WTC11 (cell line): ENCODE data around the gene GADD45B. TPM values are rescaled to one million over a fixed set of nuclear protein-coding genes. Genes with fewer than 3 reads are reported as not detected.

Experiments used
- CREM ChIP-seq: sonication (generic); formaldehyde crosslinking; IDR thresholded peaks from 2 replicates; pipeline ENCODE4 v1.8.1; 2022; ENCODE audit warnings: mild to moderate bottlenecking, missing genetic modification reagents, moderate library complexity
- ELF4 ChIP-seq: sonication (generic); formaldehyde crosslinking; IDR thresholded peaks from 2 replicates; pipeline ENCODE4 v1.8.1; 2022; ENCODE audit warnings: low read depth, mild to moderate bottlenecking, moderate library complexity, missing genetic modification reagents
- EMX1 ChIP-seq: fragments of 250-450 bp; sonication (Bioruptor Pico); IDR thresholded peaks from 2 replicates; pipeline ENCODE4 v1.8.0; 2021; ENCODE audit warnings: mild to moderate bottlenecking
- FOXJ3 ChIP-seq: sonication (generic); formaldehyde crosslinking; IDR thresholded peaks from 2 replicates; pipeline ENCODE4 v1.9.0; 2021; ENCODE audit warnings: missing genetic modification reagents, mild to moderate bottlenecking, borderline replicate concordance
- GRHL2 ChIP-seq: fragments of 250-450 bp; sonication (Bioruptor Pico); IDR thresholded peaks from 2 replicates; pipeline ENCODE4 v1.8.0; 2022; ENCODE audit warnings: mild to moderate bottlenecking, moderate library complexity; ENCODE audit not compliant: insufficient replicate concordance, severe bottlenecking
- GTF2I ChIP-seq: fragments of 250-450 bp; sonication (Bioruptor Pico); conservative IDR thresholded peaks from 2 replicates; pipeline ENCODE4 v1.4.0; 2021; ENCODE audit warnings: mild to moderate bottlenecking
- HMGA2 ChIP-seq: fragments of 250-450 bp; sonication (Bioruptor Pico); IDR thresholded peaks from 2 replicates; pipeline ENCODE4 v1.4.0; 2021; ENCODE audit warnings: mild to moderate bottlenecking, moderate library complexity
- MXD4 ChIP-seq: fragments of 250-450 bp; sonication (Bioruptor Pico); IDR thresholded peaks from 2 replicates; pipeline ENCODE4 v1.8.0; 2021; ENCODE audit warnings: mild to moderate bottlenecking, moderate library complexity, borderline replicate concordance
- MYBL2 ChIP-seq: sonication (generic); formaldehyde crosslinking; IDR thresholded peaks from 2 replicates; pipeline ENCODE4 v1.8.1; 2023; ENCODE audit warnings: mild to moderate bottlenecking, moderate library complexity, missing genetic modification reagents
- NFE2L1 ChIP-seq: sonication (generic); formaldehyde crosslinking; IDR thresholded peaks from 2 replicates; pipeline ENCODE4 v1.8.1; 2023; ENCODE audit warnings: missing genetic modification reagents
- RELA ChIP-seq: sonication (generic); formaldehyde crosslinking; IDR thresholded peaks from 2 replicates; pipeline ENCODE4 v1.8.1; 2022; ENCODE audit warnings: missing genetic modification reagents, mild to moderate bottlenecking, borderline replicate concordance
- TEAD1 ChIP-seq: sonication (generic); formaldehyde crosslinking; IDR thresholded peaks from 2 replicates; pipeline ENCODE4 v1.8.0; 2022; ENCODE audit warnings: mild to moderate bottlenecking, missing genetic modification reagents
- ZNF121 ChIP-seq: sonication (generic); formaldehyde crosslinking; IDR thresholded peaks from 2 replicates; pipeline ENCODE4 v1.8.0; 2023; ENCODE audit warnings: missing genetic modification reagents
- ZNF232 ChIP-seq: sonication (generic); formaldehyde crosslinking; IDR thresholded peaks from 2 replicates; pipeline ENCODE4 v1.8.0; 2022; ENCODE audit warnings: mild to moderate bottlenecking, missing genetic modification reagents
- ZNF671 ChIP-seq: fragments of 250-450 bp; sonication (Bioruptor Pico); IDR thresholded peaks from 2 replicates; pipeline ENCODE4 v1.8.0; 2021; ENCODE audit warnings: mild to moderate bottlenecking
- total RNA-seq: library from RNA; stranded (reverse); gene quantifications from 3 replicates; pipeline ENCODE4 v1.2.3, GENCODE V29; 2021
- TF ChIP-seq, protein P1 (sequence below): sonication (generic); formaldehyde crosslinking; IDR thresholded peaks from 2 replicates; pipeline ENCODE4 v1.8.1; 2023; ENCODE audit warnings: mild to moderate bottlenecking, missing genetic modification reagents, moderate library complexity
- TF ChIP-seq, protein P2 (sequence below): sonication (generic); formaldehyde crosslinking; IDR thresholded peaks from 2 replicates; pipeline ENCODE4 v1.8.0; 2023; ENCODE audit warnings: missing genetic modification reagents, mild to moderate bottlenecking, borderline replicate concordance
- TF ChIP-seq, protein P3 (sequence below): fragments of 250-450 bp; sonication (Bioruptor Pico); IDR thresholded peaks from 2 replicates; pipeline ENCODE4 v1.8.0; 2021; ENCODE audit warnings: mild to moderate bottlenecking
- TF ChIP-seq, protein P4 (sequence below): sonication (generic); formaldehyde crosslinking; IDR thresholded peaks from 2 replicates; pipeline ENCODE4 v1.8.0; 2023; ENCODE audit warnings: mild to moderate bottlenecking, missing genetic modification reagents
- TF ChIP-seq, protein P5 (sequence below): fragments of 200-600 bp; IDR thresholded peaks from 2 replicates; pipeline ENCODE4 v1.8.0; 2022; ENCODE audit warnings: antibody characterized with exemption
- TF ChIP-seq, protein P6 (sequence below): sonication (generic); formaldehyde crosslinking; IDR thresholded peaks from 2 replicates; pipeline ENCODE4 v1.8.0; 2022; ENCODE audit warnings: mild to moderate bottlenecking, missing genetic modification reagents

The GADD45B gene
- total RNA-seq, 1 experiment from 2014 or later: 17.9 TPM

DNA sequence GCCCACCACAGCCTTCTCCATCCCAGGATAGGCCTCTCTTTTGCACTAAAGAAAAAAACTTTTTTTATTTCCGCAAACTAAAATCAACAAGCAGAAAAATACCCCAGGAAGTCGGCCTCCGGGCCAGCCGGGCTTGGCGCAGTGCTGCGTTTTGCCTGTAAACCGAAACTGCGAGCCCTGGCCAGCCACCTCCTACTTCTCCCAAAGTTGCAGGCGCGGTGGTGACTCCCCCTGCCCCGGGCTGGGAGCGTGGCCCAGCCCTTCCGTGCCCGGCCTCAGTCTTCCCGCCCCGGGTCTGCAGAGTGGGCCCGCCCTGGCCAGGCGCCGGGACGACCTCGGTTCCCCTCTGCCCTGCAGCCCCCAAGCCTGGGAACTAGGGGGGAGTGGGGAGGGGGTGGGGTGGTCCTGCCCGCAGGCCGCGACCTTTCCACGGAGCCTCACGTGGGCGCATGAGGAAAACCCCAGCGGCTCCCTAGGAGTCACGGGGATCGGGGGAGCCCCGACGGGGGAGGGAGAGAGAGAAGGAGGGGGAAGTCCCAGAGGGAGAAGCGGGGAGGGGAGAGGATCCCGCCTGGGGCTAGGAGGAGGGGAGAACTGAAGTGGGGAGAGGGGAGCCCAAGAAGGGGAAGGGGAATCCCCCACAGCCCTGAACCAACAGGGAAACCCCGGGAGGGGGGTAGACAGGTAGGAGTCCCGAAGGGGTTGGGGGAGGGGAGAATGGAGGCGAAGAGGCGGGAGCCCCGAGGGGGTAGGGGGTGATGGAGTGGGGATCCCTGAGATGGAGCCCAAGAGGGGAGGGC, 3.0 kb downstream of the GADD45B start (continued):
- TF ChIP-seq, protein P1, sequence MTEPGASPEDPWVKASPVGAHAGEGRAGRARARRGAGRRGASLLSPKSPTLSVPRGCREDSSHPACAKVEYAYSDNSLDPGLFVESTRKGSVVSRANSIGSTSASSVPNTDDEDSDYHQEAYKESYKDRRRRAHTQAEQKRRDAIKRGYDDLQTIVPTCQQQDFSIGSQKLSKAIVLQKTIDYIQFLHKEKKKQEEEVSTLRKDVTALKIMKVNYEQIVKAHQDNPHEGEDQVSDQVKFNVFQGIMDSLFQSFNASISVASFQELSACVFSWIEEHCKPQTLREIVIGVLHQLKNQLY (CRISPR knock-in tag): no peak
- TF ChIP-seq, protein P2, sequence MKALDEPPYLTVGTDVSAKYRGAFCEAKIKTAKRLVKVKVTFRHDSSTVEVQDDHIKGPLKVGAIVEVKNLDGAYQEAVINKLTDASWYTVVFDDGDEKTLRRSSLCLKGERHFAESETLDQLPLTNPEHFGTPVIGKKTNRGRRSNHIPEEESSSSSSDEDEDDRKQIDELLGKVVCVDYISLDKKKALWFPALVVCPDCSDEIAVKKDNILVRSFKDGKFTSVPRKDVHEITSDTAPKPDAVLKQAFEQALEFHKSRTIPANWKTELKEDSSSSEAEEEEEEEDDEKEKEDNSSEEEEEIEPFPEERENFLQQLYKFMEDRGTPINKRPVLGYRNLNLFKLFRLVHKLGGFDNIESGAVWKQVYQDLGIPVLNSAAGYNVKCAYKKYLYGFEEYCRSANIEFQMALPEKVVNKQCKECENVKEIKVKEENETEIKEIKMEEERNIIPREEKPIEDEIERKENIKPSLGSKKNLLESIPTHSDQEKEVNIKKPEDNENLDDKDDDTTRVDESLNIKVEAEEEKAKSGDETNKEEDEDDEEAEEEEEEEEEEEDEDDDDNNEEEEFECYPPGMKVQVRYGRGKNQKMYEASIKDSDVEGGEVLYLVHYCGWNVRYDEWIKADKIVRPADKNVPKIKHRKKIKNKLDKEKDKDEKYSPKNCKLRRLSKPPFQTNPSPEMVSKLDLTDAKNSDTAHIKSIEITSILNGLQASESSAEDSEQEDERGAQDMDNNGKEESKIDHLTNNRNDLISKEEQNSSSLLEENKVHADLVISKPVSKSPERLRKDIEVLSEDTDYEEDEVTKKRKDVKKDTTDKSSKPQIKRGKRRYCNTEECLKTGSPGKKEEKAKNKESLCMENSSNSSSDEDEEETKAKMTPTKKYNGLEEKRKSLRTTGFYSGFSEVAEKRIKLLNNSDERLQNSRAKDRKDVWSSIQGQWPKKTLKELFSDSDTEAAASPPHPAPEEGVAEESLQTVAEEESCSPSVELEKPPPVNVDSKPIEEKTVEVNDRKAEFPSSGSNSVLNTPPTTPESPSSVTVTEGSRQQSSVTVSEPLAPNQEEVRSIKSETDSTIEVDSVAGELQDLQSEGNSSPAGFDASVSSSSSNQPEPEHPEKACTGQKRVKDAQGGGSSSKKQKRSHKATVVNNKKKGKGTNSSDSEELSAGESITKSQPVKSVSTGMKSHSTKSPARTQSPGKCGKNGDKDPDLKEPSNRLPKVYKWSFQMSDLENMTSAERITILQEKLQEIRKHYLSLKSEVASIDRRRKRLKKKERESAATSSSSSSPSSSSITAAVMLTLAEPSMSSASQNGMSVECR (CRISPR knock-in tag): 0 out of 2 replicates have a peak, but pooled peaks have one; percentile 47
- peak; percentile 30; the same call in 1 of the 2 replicates for TF ChIP-seq TEAD1
- no peak for TF ChIP-seq GRHL2 (CRISPR knock-in tag)
- no peak for TF ChIP-seq ZNF232 (CRISPR knock-in tag)
- TF ChIP-seq ZNF671 (CRISPR knock-in tag): no peak
- TF ChIP-seq, protein P3, sequence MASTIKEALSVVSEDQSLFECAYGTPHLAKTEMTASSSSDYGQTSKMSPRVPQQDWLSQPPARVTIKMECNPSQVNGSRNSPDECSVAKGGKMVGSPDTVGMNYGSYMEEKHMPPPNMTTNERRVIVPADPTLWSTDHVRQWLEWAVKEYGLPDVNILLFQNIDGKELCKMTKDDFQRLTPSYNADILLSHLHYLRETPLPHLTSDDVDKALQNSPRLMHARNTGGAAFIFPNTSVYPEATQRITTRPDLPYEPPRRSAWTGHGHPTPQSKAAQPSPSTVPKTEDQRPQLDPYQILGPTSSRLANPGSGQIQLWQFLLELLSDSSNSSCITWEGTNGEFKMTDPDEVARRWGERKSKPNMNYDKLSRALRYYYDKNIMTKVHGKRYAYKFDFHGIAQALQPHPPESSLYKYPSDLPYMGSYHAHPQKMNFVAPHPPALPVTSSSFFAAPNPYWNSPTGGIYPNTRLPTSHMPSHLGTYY (CRISPR knock-in tag): no peak
- TF ChIP-seq ZNF121 (CRISPR knock-in tag): no peak
- TF ChIP-seq, protein P4, sequence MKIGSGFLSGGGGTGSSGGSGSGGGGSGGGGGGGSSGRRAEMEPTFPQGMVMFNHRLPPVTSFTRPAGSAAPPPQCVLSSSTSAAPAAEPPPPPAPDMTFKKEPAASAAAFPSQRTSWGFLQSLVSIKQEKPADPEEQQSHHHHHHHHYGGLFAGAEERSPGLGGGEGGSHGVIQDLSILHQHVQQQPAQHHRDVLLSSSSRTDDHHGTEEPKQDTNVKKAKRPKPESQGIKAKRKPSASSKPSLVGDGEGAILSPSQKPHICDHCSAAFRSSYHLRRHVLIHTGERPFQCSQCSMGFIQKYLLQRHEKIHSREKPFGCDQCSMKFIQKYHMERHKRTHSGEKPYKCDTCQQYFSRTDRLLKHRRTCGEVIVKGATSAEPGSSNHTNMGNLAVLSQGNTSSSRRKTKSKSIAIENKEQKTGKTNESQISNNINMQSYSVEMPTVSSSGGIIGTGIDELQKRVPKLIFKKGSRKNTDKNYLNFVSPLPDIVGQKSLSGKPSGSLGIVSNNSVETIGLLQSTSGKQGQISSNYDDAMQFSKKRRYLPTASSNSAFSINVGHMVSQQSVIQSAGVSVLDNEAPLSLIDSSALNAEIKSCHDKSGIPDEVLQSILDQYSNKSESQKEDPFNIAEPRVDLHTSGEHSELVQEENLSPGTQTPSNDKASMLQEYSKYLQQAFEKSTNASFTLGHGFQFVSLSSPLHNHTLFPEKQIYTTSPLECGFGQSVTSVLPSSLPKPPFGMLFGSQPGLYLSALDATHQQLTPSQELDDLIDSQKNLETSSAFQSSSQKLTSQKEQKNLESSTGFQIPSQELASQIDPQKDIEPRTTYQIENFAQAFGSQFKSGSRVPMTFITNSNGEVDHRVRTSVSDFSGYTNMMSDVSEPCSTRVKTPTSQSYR (CRISPR knock-in tag): no peak
- TF ChIP-seq NFE2L1 (CRISPR knock-in tag): no peak
- no peak for TF ChIP-seq CREM
- no peak for TF ChIP-seq ELF4 (CRISPR knock-in tag)
- TF ChIP-seq, protein P5, sequence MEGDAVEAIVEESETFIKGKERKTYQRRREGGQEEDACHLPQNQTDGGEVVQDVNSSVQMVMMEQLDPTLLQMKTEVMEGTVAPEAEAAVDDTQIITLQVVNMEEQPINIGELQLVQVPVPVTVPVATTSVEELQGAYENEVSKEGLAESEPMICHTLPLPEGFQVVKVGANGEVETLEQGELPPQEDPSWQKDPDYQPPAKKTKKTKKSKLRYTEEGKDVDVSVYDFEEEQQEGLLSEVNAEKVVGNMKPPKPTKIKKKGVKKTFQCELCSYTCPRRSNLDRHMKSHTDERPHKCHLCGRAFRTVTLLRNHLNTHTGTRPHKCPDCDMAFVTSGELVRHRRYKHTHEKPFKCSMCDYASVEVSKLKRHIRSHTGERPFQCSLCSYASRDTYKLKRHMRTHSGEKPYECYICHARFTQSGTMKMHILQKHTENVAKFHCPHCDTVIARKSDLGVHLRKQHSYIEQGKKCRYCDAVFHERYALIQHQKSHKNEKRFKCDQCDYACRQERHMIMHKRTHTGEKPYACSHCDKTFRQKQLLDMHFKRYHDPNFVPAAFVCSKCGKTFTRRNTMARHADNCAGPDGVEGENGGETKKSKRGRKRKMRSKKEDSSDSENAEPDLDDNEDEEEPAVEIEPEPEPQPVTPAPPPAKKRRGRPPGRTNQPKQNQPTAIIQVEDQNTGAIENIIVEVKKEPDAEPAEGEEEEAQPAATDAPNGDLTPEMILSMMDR: no peak
- TF ChIP-seq RELA (CRISPR knock-in tag): no peak
- TF ChIP-seq MXD4 (CRISPR knock-in tag): no peak
- TF ChIP-seq, protein P6, sequence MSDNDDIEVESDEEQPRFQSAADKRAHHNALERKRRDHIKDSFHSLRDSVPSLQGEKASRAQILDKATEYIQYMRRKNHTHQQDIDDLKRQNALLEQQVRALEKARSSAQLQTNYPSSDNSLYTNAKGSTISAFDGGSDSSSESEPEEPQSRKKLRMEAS (CRISPR knock-in tag): 0 out of 2 replicates have a peak, but pooled peaks have one; percentile 19
- TF ChIP-seq GTF2I (CRISPR knock-in tag): peak; percentile 85; the same call in 1 of the 2 replicates
- no peak for TF ChIP-seq MYBL2 (CRISPR knock-in tag)
- no peak for TF ChIP-seq HMGA2 (CRISPR knock-in tag)
- TF ChIP-seq FOXJ3 (CRISPR knock-in tag): no peak
- no peak for TF ChIP-seq EMX1 (CRISPR knock-in tag)
